DMS153 (cell line): ENCODE measurements around the gene NEO1.

ENCODE experiments used
- DNase-seq: peaks from one replicate; lab custom pipeline; 2025; lab: John Stamatoyannopoulos, UW

The NEO1 gene

DNA sequence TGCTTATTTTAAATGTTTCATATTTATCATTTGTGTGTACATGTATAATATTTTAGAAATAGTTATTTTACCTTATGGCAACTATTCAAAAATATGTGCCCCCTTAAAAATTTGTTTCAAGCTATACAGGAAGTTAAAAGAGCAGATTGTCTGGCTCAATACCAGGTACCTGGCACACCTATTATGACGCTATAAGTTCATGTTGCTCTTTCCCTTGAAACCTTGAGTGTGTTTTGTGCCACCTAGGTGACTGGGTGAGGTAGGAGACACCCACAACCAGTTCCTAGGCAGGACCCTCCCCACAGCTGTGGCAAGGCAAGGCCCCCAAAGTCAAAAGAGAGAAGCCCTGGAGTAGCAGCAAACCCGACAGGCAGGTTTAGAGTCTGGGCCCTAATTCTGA lies 20.6 kb upstream of the NEO1 start:
- DNase-seq: no peak

DNA sequence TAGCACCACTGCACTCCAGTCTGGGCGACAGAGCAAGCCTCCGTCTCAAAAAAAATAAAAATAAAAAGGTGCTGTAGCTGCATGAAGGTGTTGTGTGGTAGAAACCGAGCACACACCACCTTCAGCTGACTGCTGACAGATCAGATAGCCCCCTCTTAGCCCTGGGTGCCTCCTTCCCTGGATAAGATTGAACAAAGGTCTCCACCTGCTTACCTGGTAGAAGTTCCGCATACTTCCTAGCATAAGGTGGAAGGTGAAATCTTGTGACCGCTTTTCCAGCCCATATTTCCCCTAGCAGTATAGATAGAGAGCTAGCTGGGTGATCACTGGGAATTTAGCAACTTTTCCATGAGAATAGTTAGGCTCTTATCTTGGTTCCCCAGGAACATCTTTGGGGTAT lies 18.7 kb upstream of the NEO1 start:
- no peak for DNase-seq

DNA sequence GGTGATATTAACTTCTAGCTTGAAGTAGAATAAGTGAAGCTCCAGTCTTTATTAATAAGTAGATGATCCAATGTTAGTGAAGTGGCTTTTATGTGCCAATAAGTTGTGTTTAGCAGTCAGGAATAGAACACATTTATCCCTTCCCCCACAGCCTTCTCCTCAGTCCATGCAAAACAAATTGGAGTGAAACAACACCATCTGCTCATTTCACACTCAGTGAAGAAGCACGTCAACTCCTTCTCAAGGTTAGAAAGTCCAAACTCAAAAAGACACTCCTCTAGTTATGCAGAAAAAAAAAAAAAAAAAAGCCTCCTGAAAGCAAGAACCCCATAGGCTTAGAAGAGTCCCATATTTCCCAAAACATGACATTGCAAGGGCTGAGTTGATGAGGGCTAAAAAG lies 18.0 kb upstream of the NEO1 start:
- DNase-seq: no peak

DNA sequence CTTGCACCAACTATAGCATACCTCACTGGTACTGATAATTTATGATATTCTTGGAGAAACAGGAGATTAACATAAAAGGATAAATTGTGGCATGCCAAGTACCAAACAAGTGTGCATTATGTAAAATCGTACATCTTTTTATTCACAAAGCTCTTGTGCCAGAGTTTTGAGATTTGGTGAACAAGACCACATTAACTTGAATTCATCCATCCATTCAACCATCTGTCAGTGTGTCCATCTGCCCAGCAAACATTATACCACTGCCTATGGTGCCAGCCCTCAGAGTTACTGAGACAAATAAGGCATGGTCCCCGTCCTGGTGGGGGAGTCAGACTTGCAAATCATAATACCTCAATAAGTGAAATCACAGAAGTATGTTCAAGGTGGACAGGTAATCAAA lies 17.0 kb upstream of the NEO1 start:
- DNase-seq: no peak

DNA sequence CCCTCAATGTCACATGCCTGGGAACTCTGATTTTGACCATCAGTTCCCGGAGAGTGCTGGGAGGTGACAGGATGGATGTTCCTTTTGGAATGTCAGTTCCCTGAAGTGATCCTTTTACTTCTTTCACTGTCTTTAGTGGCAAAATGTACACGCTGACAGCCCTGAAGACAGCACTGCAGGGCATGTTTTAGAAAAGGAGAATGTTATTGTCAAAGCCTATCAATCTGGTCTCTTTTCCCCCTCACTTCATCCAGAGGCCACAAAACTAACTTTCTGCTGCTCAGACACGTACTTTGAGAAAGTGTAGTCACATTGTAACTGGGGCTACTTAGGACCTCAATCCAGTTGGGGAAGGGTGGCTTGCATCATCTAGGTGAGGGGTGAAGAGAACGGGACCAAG lies 14.0 kb upstream of the NEO1 start:
- no peak for DNase-seq

DNA sequence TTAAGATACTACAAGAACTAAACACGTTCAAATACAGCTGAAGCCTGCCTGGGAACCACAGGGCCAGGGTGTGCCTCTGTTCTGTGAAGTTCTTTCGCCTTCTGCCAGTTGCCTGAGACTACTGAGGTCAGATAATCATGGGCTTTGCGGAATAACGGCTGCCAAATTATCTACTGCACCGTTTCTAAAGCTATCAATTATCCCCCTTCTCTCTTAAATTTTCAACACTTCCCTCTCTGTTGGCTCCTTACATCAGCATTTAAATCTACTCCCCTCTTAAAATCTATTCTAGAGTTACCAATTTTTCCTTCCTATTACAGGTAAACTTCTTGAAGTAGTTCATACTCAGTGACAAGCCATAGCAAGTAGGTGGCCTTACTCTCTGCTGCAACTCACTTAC lies 6.2 kb upstream of the NEO1 start:
- no peak for DNase-seq

DNA sequence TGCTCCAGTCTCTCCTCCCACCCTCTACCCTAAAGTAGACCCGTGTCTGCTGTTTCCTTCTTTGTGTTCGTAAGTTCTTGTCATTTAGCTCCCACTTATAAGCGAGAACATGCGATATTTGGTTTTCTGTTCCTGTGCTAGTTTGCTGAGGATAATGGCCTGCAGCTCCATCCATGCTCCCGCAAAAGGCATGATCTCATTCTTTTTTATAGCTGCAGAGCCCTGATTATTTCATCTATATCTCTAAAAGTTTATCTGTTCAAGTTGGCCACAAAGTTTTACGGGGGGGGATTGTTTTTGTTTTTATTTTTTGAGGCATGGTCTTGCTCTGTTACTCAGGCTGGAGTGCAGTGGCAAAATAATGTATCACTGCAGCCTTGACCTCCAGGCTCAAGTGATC lies 4.4 kb upstream of the NEO1 start:
- DNase-seq: no peak

DNA sequence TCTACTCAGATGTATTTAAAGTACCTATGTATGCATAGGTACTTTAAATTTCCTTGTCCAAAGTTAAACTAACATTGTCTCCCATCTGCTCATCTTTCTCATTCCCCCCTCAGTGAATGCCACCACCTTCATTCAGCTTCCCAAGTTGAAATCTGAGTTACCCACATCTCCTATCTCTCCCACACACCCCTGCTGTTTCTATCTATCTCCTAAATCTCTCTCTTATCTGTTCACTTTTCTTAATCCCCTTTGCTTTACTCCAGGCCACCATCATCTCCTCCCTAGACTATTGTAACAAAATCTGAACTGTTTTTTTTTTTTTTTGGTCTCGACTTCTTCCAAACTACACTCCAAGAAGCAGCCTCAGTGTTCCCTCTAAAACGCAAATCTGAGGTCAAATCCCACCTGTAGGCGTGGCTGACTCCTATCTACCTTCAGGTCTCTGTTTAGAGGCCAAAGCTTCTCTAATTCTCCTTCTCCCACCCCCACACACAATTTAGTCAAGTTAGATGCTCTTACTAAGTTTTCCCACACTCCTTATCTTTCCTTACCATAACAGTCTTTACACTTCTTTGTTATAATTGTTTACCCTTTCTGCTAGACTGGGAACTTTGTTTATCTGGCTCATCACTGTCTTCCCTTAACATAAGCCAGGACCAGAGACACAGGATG lies 3.5 kb upstream of the NEO1 start:
- no peak for DNase-seq

DNA sequence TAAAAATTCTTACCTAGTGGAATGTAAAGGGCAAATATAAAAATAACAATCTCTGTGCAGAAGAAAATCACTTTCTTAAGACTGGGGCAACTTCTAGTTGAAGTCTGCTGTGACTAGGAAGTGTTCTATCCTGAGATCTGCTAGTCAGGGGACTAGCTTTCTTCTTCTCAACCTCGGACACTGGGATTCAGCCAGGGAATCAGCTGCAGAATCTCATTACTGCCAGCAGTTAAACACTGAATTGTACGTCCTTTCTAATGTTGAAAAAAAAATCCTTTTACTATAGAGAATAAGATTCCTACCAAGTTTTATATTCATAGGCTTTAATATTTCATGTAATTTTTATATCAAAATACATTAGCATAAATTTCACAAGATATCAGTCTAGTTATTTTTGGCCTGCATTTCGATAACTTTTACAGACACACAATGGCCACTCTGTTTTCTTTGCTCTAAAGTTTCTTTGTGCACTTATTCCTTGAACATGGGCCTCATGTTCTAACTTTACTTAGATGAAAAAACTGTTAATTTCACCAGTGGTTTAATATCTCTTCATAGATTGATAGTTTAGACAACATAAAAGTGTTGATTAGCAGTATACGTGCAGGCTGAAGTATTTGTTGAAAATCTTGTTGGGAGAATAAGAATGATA lies 2.6 kb upstream of the NEO1 start:
- no peak for DNase-seq

DNA sequence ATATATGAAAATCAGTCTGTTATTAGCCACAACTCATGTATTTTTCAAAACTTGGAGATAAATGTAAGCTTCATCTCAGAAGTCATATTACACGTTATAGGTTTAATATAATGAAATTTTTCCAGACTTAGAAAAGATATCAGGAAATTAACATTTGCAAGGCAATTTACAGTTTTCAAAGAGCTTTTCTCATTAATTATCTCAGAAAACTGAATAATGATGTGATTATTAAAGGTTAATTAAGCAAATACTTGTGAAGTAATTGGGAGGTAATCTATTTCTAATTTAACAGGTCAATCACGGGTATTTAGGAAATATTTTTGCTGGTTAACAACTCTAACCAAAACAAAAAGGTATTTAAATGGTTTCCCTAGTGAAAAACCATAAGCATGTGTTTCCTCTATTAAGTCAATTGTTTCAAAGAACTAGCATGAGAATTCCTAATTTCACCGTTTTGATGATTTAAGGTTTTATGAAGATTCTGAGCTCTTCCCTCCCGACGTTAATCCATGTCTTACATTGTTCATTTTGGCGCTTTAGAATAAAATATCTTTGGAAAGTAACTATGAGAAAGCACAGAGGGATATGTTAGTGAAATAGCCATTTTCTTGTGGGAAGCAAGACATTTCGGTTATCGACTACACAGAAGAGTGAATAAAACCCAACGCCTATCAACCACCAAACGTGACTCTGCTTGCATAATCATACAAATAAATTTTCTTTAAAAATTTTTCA lies 1.5 kb upstream of the NEO1 start:
- no peak for DNase-seq

DNA sequence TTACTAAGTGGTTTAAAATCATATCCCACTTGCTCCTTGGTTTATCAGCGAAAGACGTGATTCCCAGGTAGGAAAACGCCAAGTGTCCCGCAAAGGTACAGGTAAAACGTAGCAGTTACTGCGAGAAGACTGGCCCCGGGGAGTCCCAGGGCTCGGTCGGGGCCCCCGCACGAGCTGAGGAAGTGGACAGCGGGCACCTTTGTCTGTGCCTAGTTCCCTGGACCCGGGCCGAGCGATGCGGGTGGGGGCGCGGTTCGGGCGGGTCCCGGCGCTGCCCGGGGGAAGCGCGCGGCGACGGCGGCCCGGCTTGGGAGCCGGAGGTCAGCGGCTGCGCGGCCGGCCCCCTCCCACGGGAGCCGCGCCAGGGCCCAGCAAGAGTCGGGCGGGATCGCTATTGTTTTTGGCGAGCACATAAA lies 864 bp upstream of the NEO1 start:
- no peak for DNase-seq

DNA sequence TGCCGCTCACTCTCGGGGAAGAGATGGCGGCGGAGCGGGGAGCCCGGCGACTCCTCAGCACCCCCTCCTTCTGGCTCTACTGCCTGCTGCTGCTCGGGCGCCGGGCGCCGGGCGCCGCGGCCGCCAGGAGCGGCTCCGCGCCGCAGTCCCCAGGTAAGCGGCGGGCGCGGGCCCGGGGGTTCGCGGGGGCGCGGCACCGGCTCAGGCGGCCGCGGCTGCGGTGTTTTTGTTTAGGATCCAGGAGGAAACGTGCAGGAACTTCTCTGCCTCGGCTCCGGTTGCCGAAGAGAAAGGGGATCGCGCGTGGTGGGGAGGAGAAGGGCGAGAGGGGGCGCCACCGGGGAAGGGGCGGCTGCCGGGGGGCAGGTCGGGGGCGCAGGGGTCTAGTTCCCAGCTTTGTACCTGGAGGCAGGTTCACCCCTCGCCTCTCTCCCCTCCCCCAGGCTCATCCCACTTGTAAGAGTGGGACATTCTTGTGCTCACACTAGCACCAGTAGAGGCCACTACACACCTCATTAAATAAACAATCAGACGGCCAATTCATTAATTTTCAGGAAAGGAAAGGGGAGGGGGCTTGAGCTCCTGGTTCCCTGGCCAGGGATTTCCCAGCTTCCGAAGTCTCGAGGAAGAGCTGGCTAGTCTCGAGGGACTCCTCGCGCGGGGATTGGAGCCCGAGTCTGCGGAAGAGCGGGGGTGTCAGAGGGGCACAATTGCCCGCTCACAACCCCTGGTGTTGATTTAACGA lies 562 bp downstream of the NEO1 start:
- peak; percentile 0 for DNase-seq

DNA sequence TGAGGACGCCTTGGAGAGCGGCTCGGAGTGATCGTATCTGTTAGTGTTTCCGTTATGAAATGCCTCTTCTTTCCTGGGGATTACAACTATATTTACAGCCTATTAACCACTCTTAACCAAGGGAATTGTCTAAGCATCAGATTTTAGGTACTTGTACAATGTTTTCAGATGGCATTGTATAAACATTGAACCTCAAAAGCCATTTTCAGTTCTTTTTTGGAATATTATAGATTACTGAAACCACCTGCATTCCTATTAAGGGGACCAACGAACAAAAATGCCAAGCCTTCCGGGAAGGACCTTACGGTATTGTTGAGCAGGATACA lies 1.1 kb downstream of the NEO1 start:
- no peak for DNase-seq

DNA sequence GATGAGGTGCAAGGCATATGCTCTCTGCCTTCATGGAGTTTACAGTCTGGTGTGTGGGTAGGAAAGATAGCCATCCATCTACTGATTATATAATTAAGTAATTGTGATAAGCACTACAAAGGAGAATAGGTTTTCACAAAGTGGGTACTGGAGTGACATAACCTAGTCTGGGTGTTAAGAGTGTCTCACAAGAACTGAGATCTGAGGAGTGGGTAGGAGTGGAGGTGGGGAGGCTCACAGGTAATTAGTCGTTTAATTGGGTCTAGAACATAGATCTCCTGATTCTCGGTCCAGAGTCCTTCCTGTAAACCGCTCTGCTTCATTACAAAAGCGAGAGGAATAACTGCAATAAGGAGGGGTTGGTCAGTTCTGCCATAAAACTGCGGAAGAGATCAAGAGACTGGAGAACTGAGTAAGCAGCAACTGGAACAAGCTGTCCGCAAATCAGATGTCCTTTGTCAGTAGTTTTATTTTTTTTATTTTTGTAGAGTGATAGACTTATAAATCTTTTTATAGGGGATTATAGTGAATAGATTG lies 2.2 kb downstream of the NEO1 start:
- DNase-seq: no peak

DNA sequence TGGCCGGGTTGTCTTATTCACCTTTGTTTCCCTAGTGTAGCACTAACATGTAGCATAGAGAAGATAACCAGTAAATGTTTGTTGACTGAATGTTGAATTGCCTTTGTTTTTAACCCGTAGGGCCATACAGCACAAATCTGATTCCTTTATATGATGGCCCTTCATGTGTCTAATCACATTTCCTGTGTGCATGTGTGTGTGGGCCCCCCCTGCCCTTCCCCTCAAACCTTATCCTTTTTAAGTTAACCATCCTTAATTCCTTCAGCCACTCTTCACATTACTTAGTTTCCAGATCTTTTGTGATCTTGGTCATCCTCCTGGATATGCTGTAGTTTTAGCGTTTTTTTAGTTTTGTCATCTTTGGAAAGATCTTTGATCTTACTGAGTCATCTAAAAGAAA lies 4.2 kb downstream of the NEO1 start:
- DNase-seq: no peak

DNA sequence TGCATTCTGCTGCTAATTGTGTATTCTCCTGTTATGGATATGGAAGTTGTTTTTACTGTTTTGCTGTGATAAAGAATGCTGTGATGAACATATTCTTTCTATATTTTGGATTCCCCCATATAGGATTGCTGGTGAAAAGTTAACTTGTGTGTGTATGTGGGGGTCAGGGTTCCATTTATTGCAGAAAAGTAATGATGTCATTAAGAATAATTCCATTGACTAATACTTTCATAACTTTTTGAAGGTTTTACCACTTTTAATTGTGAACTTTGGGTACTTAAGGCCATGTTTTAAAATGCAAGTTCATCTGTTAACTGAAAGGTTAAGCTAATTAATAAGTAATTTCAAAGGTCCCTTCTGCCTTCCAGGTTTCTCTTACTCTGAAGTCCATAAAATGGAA lies 6.2 kb downstream of the NEO1 start:
- DNase-seq: no peak

DNA sequence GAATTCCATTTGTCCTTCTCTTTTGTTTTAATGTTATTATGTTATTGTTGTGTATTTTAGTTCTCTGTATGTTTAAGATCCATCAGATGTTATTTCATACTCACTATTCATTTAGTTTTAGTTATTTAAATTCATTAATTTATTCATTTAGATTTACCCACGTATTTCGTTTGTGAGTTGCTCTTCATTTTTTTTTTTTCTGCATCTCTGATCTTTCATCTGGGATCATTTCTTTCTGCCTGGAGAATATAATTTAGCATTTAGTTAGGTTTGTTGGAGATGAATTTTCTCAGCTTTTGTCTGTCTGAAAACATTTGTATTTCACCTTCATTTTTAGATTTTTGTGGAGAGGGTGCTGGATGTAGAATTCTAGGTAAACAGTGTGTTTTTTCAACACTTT lies 12.9 kb downstream of the NEO1 start:
- DNase-seq: no peak

DNA sequence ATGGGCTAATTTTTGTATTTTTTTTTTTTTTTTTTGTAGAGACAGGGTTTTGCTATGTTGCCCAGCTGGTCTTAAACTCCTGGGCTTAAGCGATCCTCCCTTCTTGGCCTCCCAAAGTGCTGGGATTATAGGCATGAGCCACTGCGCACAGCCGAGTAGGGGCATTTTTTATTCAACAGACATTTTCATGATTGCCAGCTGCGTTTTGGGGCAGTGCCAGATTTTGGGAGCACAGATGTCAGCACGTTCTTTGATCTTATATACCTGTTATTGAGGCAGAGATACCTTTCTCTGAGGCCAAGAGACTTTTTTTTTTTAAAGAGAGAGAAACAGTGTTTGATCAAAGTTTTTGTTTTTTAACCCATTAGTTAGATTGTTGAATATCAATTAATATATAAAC lies 16.8 kb downstream of the NEO1 start:
- no peak for DNase-seq

DNA sequence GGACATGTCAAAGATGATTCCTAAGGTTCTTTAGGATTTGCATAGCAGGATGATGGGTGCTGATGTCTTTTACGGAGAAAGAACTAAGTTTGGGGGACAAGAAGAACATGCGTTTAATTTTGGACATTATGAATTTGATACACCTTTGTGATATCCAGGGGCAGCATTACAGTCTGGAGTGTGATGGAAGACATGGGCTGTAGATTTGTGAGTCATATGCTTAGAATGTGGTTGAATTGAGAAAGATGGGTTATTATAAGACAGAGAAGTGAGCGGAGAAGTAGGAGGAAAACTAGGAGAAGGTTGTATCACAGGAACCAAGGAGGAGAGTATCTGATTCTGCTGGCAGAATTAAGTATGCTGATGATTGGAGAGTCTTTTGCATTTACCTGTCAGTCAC lies 20.6 kb downstream of the NEO1 start:
- no peak for DNase-seq

DNA sequence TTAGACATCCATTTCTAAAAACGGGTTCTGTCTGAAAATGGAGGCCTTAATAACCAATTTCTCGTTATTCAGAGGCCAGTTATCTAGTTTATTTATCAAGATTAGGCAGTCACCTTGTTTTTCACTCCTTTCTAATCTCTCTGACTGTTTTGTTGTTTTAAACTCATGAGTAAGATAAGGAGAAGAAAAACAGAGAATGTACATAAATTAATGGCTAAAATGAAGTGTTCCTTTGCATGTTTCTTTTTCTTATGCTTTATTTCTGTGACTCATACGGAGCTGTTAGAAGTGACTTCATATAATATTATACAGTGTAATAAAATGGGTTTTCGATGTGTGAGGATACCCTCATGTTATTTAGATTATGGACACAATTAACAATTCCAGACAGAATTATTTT lies 22.0 kb downstream of the NEO1 start:
- DNase-seq: no peak

DNA sequence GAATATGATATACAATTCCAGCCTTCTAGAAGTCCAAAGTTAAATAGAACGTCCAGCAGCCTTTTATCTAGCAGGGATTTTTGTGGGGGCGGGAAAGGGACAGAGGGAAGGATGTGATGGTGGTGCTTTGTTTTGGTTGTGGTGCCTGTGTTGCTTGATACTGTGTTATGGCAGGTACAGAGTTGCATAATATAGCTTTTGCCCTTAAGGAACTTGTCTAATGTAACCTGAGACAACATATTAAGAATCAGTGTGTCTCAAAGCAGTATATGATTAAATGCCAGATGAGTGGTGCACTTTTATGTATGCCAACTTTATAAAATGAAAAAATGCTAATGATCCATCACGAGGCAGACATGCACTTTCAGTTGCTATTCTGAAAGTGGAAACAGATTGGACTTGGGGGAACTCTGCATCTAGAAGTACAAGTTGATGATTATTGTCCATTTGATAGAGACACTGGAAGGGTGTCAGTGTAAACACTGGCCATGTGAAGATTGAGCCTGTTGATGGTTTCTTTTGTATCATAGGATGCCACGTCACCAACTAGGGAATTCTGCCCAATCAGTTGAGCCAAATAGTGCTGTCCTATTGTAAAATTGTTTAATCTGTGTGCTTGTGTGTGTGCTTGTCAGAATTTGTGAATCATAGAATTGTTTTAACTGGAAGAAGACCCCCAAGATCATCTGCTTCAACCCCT lies 23.0 kb downstream of the NEO1 start:
- DNase-seq: no peak

DNA sequence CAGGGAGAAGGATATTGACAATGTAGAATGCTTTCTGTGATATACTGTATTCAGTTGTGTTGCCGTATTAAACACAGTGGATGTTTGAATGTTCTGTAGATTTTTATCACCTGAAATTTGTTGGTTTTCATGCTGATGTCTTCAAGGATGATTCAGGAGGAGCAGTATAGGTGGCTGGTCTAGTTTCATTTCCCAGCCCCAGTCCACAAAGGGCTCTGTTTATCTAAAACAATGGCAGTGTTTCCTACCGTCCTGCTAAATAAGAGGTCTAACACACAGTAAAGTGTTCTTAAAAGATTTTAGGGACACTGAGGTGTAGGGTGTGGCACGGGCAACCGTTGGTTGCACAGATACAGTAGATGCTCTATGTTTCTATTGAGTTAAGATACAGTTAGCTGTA lies 26.0 kb downstream of the NEO1 start:
- no peak for DNase-seq
